ENCODE data around the gene CPOX. TPM values are rescaled to one million over a fixed set of nuclear protein-coding genes. Genes with fewer than 3 reads are reported as not detected.

Gene CPOX
- total and polyA plus RNA-seq, 10 of the 15 experiments (the other 5 are each of a cell fraction or from before 2014, with no cell fraction given), result 40.7 to 72.6 (median 64.5) TPM

DNA sequence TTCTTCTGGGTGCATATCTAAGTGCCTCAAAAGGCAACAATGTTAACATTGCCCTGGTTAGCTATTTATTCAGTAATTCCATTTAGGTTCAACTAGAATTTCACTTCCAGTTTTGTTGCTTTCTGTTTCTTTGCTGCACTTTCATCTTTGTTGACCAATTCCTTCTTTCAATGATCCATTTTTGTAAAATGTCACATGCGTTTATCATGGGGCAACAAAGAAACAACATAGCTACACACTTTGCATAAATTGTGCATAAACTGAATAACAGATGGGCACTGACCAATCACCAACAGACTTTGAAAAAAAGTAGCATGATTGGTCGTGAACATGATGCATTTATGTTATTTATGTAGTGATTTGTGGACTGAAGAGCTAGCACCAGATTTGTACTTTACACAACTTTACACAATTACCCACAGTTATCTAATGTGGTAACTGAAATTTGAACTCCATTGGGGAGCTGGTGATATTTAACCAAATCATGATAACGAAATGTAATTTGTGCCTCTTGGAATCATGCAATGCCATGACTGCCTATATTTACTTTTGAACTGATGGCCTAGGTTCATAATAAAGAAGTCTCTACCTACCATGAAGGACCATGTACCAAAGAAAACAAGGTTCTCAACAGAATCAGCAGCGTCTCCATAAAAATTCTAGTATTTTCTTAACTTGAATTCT, 7.1 kb upstream of the CPOX start:
- intact Hi-C loops (cut with micrococcal nuclease; ENCODE audit: unreplicated experiment), result loop anchor here (1.0 to 5.0 kb wide), 2 partner anchors 209 to 392 kb away; no protein-coding TSS in a partner anchor
- POLR2A ChIA-PET, result interaction anchor here (0.8 kb wide), 1 partner anchor 163 kb away, joined by 4 read pairs; no protein-coding TSS in a partner anchor
- WGBS (ENCODE audit: insufficient coverage, insufficient replicate concordance, low lambda C conversion rate, missing lambda C conversion rate), result 49% methylated on average over 4 of the region's 4 CpGs
- TF ChIP-seq ZNF217 (IDR thresholded peaks at IDR 0.05) (0 out of 2 replicates have a peak, but pooled peaks have one; percentile 25), MTA2 (IDR thresholded peaks at IDR 0.05; ENCODE audit: low read depth) (0 out of 2 replicates have a peak, but pooled peaks have one; percentile 33), EP300 (IDR thresholded peaks at IDR 0.05; ENCODE audit: borderline replicate concordance in 1 of 2, control insufficient read depth in 1 of 2, low read depth in 2 of 2, low read length in 2 of 2) (peak; percentile 41 to 74; a peak in 2 of 4 replicates), NFXL1 (IDR thresholded peaks at IDR 0.05; ENCODE audit: borderline replicate concordance) (no peak), ATF7 (IDR thresholded peaks at IDR 0.05; ENCODE audit: low read depth) (0 out of 2 replicates have a peak, but pooled peaks have one; percentile 42), JUNB (IDR thresholded peaks at IDR 0.05) (peak; percentile 10; the same call in 1 of the 2 replicates), BHLHE40 (IDR thresholded peaks at IDR 0.05; ENCODE audit: borderline replicate concordance in 1 of 2, low read depth in 2 of 2, low read length in 1 of 2) (peak; percentile 54 to 69; a peak in 3 of 4 replicates), SPI1 (IDR thresholded peaks at IDR 0.05; ENCODE audit: borderline replicate concordance, insufficient read depth, low read depth, low read length) (peak; percentile 80), FOXM1 (IDR thresholded peaks at IDR 0.05; ENCODE audit: low read depth, low read length) (no peak), NFYB (IDR thresholded peaks at IDR 0.05; ENCODE audit: insufficient read depth, low read depth, low read length) (0 out of 2 replicates have a peak, but pooled peaks have one; percentile 39), IKZF1 (conservative IDR thresholded peaks at IDR 0.05) (no peak), POU2F2 (IDR thresholded peaks at IDR 0.05; ENCODE audit: borderline replicate concordance, low read depth, low read length) (peak; percentile 91; the same call in 1 of the 3 replicates), RCOR1 (conservative IDR thresholded peaks at IDR 0.05; ENCODE audit: low read depth, low read length) (no peak), SMARCA5 (IDR thresholded peaks at IDR 0.05) (no peak)
- TF ChIP-seq, protein P1, sequence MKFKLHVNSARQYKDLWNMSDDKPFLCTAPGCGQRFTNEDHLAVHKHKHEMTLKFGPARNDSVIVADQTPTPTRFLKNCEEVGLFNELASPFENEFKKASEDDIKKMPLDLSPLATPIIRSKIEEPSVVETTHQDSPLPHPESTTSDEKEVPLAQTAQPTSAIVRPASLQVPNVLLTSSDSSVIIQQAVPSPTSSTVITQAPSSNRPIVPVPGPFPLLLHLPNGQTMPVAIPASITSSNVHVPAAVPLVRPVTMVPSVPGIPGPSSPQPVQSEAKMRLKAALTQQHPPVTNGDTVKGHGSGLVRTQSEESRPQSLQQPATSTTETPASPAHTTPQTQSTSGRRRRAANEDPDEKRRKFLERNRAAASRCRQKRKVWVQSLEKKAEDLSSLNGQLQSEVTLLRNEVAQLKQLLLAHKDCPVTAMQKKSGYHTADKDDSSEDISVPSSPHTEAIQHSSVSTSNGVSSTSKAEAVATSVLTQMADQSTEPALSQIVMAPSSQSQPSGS (IDR thresholded peaks at IDR 0.05; ENCODE audit: low read length), result peak; percentile 30; the same call in 1 of the 2 replicates
- TF ChIP-seq, protein P2, sequence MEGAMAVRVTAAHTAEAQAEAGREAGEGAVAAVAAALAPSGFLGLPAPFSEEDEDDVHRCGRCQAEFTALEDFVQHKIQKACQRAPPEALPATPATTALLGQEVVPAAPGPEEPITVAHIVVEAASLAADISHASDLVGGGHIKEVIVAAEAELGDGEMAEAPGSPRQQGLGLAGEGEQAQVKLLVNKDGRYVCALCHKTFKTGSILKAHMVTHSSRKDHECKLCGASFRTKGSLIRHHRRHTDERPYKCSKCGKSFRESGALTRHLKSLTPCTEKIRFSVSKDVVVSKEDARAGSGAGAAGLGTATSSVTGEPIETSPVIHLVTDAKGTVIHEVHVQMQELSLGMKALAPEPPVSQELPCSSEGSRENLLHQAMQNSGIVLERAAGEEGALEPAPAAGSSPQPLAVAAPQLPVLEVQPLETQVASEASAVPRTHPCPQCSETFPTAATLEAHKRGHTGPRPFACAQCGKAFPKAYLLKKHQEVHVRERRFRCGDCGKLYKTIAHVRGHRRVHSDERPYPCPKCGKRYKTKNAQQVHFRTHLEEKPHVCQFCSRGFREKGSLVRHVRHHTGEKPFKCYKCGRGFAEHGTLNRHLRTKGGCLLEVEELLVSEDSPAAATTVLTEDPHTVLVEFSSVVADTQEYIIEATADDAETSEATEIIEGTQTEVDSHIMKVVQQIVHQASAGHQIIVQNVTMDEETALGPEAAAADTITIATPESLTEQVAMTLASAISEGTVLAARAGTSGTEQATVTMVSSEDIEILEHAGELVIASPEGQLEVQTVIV (IDR thresholded peaks at IDR 0.05; ENCODE audit: borderline replicate concordance, partially characterized antibody), result no peak
- TF ChIP-seq, protein P3, sequence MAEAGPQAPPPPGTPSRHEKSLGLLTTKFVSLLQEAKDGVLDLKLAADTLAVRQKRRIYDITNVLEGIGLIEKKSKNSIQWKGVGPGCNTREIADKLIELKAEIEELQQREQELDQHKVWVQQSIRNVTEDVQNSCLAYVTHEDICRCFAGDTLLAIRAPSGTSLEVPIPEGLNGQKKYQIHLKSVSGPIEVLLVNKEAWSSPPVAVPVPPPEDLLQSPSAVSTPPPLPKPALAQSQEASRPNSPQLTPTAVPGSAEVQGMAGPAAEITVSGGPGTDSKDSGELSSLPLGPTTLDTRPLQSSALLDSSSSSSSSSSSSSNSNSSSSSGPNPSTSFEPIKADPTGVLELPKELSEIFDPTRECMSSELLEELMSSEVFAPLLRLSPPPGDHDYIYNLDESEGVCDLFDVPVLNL (IDR thresholded peaks at IDR 0.05; ENCODE audit: low read depth, low read length), result no peak

More for the DNA sequence above, 7.1 kb upstream of the CPOX start:
- RAD21 ChIA-PET (ENCODE audit: unreplicated experiment), result interaction anchor here (0.5 to 7.9 kb wide), 26 partner anchors 9 to 562 kb away, joined by 3 to 224 read pairs (median 6); partner anchors contain the start of gene CPOX
- H3K79me2 ChIP-seq (ENCODE audit: control insufficient read depth, insufficient read depth, low read length), result no peaks in the 10 kb centered on the region
- H3K27me3 ChIP-seq (replicated peaks in 1 of 2; ENCODE audit: control insufficient read depth in 2 of 2, insufficient read depth in 2 of 2, low read length in 1 of 2), result no peaks in the 10 kb centered on the region
- H2AFZ ChIP-seq (ENCODE audit: control insufficient read depth, low read depth, low read length), result no peak overlapping the region
- no peak overlapping the region for H3K4me3 ChIP-seq
- peaks cover 12% of the 10 kb centered on the region for H3K4me1 ChIP-seq (ENCODE audit: control insufficient read depth, insufficient read depth, low read length)
- peak overlapping the region; percentile 54; the same call in 1 of the 2 replicates for H3K4me2 ChIP-seq (ENCODE audit: control insufficient read depth, insufficient read depth)
- no peaks in the 10 kb centered on the region for H3K36me3 ChIP-seq (ENCODE audit: control insufficient read depth in 2 of 2, insufficient read depth in 2 of 2, low read length in 1 of 2)
- no peaks in the 10 kb centered on the region for H4K20me1 ChIP-seq (ENCODE audit: control insufficient read depth, insufficient read depth)
- no peak overlapping the region for H3K9ac ChIP-seq (ENCODE audit: control insufficient read depth, insufficient read depth, low read length)
- BruUV-seq (replicated peaks), result no TSS peak
- FAIRE-seq, result no peak
- 0 out of 2 replicates have a peak overlapping the region, but pooled peaks have one; percentile 8 for H3K27ac ChIP-seq (ENCODE audit: control insufficient read depth, insufficient read depth)
- in situ Hi-C loops (cut with MboI), result loop anchor here (5.0 to 25.0 kb wide), 2 partner anchors 212 to 1162 kb away; no protein-coding TSS in a partner anchor
- CTCF ChIA-PET, result interaction anchor here (0.6 to 8.3 kb wide), 33 partner anchors 9 to 931 kb away, joined by 3 to 373 read pairs (median 5); partner anchors contain the start of genes CLDND1 and ST3GAL6
- ATAC-seq, result peak; percentile 70
- SMC1A ChIA-PET (ENCODE audit: uncharacterized antibody, unreplicated experiment), result interaction anchor here (0.6 to 16.9 kb wide), 35 partner anchors 11 to 564 kb away, joined by 3 to 408 read pairs (median 4); partner anchors contain the start of gene DCBLD2
- no peaks in the 10 kb centered on the region; the same call in 2 of the 3 replicates for H3K9me3 ChIP-seq (replicated peaks; ENCODE audit: control insufficient read depth, insufficient read depth, low read length)
- peak; percentile 48 for DNase-seq (ENCODE audit: low read depth, low spot score)

All from GM12878 (cell line).